ENCODE data around the gene GPR18.
"Not testable (repeated sequence)": the region's sequence is repeated elsewhere in the genome, so short reads cannot be mapped to it uniquely, and the experiment has no call there.

Gene GPR18

DNA sequence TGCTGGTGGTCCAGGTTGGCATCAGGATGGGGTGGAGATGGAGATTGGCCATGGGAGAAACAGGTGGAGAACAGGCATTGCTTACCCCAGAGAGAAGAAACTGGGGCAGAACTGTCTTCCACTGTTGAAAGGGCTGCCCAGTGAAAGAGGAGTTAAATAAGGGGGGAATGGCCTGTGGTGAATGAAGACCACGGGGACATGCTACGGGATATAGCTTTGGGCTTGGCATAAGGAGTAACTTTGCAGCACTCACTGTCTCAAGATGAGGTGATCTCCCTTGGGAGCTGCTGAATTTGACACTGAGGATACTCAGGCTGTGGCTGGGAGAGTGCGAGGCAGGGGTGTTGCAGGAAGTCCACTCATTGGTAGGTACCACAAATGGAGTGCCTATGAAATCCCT, 10.6 kb upstream of the GPR18 start:
- no peak for FAIRE-seq

GRCh38 chr13:99267927-99268326, 9.7 kb upstream of the GPR18 start:
- no peak for DNase-seq (ENCODE audit: low spot score)
- FAIRE-seq: no peak

More for the DNA sequence above, 10.6 kb upstream of the GPR18 start:
- no peak for DNase-seq (ENCODE audit: low spot score)

DNA sequence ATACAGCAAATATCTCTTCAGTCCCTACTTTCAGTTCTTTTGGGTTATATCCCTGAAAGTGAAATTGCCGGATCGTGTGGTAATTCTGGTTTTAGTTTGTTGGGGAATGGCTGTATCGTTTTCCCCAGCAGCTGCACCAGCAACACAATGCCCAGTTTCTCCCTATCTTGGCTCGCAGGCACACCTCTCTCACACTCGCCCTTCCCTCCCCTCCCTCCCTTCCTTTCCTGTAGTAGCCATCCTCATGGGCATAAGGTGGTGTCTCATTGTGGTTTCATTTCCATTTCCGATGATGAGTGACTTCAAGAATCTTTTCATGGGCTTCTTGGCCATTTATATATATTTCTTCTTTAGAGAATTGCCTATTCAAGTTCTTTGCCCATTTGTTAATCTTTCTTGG, 8.6 kb upstream of the GPR18 start:
- no peak for FAIRE-seq

GRCh38 chr13:99265821-99266426, 7.7 kb upstream of the GPR18 start:
- peak; percentile 12 for DNase-seq (ENCODE audit: low spot score)
- no peak for FAIRE-seq

More for the DNA sequence above, 8.6 kb upstream of the GPR18 start:
- DNase-seq (ENCODE audit: low spot score): no peak

DNA sequence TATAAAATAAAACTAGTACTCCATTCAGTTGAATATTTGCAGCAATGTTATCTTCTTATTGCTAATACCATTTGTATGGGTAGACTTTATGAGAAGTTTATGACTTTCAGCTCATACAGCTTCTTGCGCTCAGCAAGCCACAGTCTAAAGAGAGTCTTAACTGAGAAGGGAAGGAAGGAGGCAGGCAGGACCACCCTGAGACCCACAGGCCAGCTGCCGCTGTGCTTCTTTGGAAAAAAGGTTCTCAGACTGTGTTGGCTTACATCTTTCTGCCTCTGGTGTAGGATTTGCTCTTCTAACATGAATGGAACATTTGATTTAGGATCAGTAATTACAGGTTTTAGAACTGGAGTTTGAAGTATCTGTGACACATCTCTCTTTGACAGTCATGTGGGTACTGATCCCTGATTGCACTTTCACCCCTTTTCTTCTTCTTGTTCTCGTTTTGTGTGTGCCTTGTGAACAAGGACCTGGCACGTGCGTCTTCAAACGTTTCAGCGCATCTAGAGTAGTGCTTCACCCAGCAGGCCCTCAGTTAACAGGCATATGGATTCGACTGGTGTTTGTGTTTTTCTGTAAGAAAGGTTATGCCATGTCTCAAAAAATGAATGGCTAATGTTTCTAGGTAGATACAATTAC, 7.1 kb upstream of the GPR18 start:
- FAIRE-seq (no peak), DNase-seq (ENCODE audit: low spot score) (no peak)

- FAIRE-seq (no peak), DNase-seq (ENCODE audit: low spot score) (no peak)
These were observed 5.9 kb upstream of the GPR18 start for GRCh38 chr13:99264051-99264450.

- FAIRE-seq (no peak), DNase-seq (ENCODE audit: low spot score) (no peak)
These were observed 5.1 kb upstream of the GPR18 start for GRCh38 chr13:99263126-99263785.

DNA sequence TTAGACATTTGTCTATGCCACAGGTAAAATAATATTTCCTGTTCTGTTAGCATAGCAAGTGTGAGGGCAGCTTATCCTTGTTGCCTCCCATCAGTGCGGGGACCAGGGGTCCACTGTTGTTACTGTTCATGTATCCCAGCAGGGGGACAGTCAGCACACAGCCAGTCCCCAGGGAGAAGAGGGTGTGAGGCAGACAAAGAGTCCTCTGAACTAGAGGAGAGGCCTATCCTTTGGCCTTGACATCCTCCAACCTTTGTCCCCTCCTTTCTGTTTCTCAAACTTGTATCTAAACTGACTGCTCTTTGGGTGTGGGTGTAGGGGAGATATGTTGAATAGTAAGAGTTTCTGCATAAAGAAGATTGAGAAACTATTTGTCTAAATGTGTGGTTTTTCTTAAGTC, 2.9 kb upstream of the GPR18 start:
- no peak for DNase-seq (ENCODE audit: low spot score)
- no peak for FAIRE-seq

DNA sequence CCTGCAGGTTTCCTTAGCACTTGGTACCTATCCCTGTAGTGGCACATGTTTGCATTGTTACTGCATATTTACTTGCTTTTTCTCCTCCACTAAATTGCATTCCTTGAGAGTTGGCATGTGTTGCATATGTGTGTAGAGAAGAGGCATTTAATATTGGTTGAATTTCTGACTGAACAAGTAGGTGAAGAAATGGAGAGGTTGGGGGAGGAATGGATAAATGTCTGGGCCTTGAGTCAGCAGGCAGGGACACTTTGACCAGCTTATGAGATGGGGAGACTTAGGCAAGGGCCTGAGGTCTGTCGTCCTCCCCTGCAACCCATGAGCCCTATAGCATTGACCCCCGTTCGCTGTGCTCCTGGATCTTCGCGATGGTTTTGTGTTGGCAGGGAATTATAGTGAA, 2.0 kb upstream of the GPR18 start:
- no peak for DNase-seq (ENCODE audit: low spot score)

GRCh38 chr13:99258946-99259345, 767 bp upstream of the GPR18 start:
- no peak for FAIRE-seq
- DNase-seq (ENCODE audit: low spot score): no peak

More for the DNA sequence above, 2.0 kb upstream of the GPR18 start:
- FAIRE-seq: no peak

- FAIRE-seq: no peak
- no peak for DNase-seq (ENCODE audit: low spot score)
These were observed 888 bp downstream of the GPR18 start for GRCh38 chr13:99257291-99257690.

DNA sequence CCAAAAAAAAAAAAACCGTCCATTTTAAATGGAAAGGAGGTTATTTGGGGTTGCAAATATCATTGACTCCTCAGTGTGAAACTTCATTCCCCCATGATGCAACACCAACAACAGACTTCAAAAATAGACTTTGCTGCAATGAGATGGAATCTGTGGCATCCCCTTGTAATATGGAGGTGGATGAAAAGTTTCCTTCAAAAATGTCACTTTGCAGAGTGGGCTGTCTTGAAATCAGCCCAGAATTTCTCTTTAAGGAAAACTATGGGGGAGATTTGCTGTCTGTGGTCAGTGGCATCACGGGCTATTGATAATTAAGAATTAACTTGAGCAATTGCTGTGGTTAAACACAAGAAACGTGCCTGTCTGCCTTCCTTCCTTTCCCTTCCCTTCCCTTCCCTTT, 1.5 kb downstream of the GPR18 start:
- FAIRE-seq (no peak), DNase-seq (ENCODE audit: low spot score) (no peak)

GRCh38 chr13:99256283-99256682, 1.9 kb downstream of the GPR18 start:
- FAIRE-seq (no peak), DNase-seq (ENCODE audit: low spot score) (no peak)

DNA sequence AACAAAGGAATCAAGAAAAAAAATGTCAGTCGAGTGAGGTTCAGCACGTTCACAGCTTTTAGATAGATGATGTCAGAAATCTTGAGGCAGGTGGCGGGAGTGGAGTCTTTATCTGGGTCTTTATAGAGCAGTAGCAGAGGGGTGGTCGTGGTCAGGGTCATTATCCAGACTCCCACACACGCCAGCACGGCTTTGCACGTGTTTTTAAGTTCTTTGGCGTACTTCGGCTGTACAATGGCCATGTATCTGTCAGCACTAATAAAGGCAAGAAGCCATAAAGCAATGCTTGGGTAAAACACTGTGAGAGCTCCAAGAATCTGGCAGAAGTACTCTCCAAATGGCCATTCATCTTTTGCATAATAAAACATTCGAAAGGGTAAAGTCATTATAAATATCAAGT, 2.9 kb downstream of the GPR18 start:
- no peak for DNase-seq (ENCODE audit: low spot score)
- no peak for FAIRE-seq

DNA sequence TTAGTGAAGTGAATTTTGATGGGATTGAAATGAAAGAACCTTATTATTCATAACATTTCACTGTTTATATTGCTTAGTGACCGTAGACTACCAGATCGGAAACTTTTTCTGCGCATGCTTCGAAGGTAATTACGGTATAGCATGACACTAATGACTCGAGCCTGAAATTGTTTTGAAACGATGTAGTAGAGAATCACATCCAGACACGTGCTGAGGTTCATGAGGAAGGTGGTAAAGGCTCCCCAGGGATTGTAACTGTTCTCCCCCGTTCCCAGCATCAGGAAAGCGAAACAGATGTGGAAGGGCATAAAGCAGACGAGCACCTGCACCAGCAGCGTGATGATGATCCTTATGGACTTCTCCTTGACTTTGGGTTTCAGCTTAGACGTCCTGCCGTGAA, 3.3 kb downstream of the GPR18 start:
- no peak for FAIRE-seq
- DNase-seq (ENCODE audit: low spot score): no peak

DNA sequence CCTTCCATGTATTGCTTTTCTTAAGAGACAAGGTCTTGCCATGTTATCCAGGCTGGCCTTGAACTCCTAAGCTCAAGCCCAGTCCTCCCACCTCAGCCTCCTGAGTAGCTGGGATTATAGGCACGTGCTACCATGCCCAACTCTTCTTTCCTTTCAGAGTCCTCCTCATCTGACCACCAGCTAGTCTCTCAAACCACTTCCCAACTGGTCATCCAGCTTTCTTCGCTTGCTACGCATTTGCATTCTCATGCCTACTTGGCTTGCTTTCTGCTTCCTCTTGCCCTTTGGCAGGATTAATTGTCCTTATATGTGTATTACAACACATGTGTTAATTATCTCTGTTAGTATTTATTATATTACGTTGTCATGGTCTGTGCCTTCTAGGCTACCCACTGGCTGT, 6.3 kb downstream of the GPR18 start:
- FAIRE-seq (no peak), DNase-seq (ENCODE audit: low spot score) (no peak)

- FAIRE-seq: no peak
These were observed 7.0 kb downstream of the GPR18 start for GRCh38 chr13:99250982-99251825.

GRCh38 chr13:99249606-99250005, 8.6 kb downstream of the GPR18 start:
- DNase-seq (ENCODE audit: low spot score); FAIRE-seq: not testable (repeated sequence)

More at GRCh38 chr13:99250982-99251825, 7.0 kb downstream of the GPR18 start:
- DNase-seq (ENCODE audit: low spot score): no peak

DNA sequence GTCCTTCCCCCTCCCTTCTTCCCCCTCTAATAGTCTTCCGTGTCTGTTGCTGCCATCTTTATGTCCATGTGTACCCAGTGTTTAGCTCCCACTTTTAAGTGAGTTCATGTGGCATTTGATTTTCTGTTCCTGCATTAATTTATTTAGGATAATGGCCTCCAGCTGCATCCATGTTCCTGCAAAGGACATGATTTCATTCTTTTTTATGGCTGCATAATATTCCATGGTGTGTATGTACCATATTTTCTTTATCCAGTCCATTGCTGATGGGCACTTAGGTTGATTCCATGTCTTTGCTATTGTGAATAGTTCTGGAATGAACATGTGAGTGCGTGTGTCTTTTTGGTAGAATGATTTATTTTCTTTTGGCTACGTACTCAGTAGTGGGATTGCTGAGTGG, 9.0 kb downstream of the GPR18 start:
- DNase-seq (ENCODE audit: low spot score); FAIRE-seq: not testable (repeated sequence)

DNA sequence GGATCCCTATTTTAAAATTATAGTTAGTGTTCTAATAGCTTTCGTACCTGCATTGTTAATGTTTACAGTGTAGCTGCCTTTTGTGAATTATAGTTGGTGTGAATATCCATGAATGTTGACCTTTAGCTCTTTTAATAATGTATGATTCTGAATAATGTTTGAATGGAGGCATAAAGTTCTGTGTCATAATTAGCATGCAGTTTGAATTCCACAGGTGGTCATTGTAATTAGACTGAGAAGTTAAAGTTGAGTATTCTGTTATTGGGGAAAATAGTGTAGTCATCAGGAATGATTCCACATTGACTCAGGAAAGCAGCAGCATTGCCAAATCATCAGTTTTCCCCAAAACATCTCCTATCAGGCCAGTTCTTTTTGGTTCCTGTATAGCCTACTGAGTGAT, 12.1 kb downstream of the GPR18 start:
- DNase-seq (ENCODE audit: low spot score): no peak
- no peak for FAIRE-seq

- DNase-seq (ENCODE audit: low spot score) (no peak), FAIRE-seq (no peak)
These were observed 20.1 kb downstream of the GPR18 start for GRCh38 chr13:99237981-99238662.

Data from urothelium cell line (cell line).